ENCODE data around the gene ESYT1. TPM values are rescaled to one million over a fixed set of nuclear protein-coding genes. Genes with fewer than 3 reads are reported as not detected.

ESYT1 gene
- total and polyA plus RNA-seq, 10 of the 15 experiments (the other 5 are each of a cell fraction or from before 2014, with no cell fraction given) = 47.5 to 120 (median 87.1) TPM

- TF ChIP-seq JUND (IDR thresholded peaks at IDR 0.05; ENCODE audit: low read depth, low read length) = no peak
- TF ChIP-seq RUNX3 (IDR thresholded peaks at IDR 0.05; ENCODE audit: low read length) = peak; percentile 60
- TF ChIP-seq PKNOX1 (IDR thresholded peaks at IDR 0.05) = no peak
- no peak for TF ChIP-seq ETV6 (conservative IDR thresholded peaks at IDR 0.05 in 1 of 2, IDR thresholded peaks at IDR 0.05 in 1 of 2; ENCODE audit: borderline replicate concordance in 1 of 2, low read depth in 1 of 2)
- TF ChIP-seq, protein P1, sequence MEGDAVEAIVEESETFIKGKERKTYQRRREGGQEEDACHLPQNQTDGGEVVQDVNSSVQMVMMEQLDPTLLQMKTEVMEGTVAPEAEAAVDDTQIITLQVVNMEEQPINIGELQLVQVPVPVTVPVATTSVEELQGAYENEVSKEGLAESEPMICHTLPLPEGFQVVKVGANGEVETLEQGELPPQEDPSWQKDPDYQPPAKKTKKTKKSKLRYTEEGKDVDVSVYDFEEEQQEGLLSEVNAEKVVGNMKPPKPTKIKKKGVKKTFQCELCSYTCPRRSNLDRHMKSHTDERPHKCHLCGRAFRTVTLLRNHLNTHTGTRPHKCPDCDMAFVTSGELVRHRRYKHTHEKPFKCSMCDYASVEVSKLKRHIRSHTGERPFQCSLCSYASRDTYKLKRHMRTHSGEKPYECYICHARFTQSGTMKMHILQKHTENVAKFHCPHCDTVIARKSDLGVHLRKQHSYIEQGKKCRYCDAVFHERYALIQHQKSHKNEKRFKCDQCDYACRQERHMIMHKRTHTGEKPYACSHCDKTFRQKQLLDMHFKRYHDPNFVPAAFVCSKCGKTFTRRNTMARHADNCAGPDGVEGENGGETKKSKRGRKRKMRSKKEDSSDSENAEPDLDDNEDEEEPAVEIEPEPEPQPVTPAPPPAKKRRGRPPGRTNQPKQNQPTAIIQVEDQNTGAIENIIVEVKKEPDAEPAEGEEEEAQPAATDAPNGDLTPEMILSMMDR (IDR thresholded peaks at IDR 0.05 in 2 of 3, conservative IDR thresholded peaks at IDR 0.05 in 1 of 3; ENCODE audit: control insufficient read depth in 2 of 3, extremely low read depth in 1 of 3, insufficient read depth in 1 of 3, low read depth in 3 of 3, low read length in 3 of 3) = peak in 1 of 3 experiments; percentile 11; a peak in 1 of 6 replicates
Observed at GRCh38 chr12:56116267-56117081, 11.6 kb upstream of the ESYT1 start, which contains the start of gene RPL41 (continued).
